ENCODE results near the gene KIAA0825.

The KIAA0825 gene

GRCh38 chr5:94501365-94501764, 117.0 kb downstream of the KIAA0825 start:
- H3K27me3 Mint-ChIP-seq = no peaks in the 10 kb centered on the region
- H3K36me3 Mint-ChIP-seq = no peaks in the 10 kb centered on the region
- H3K4me3 Mint-ChIP-seq = no peak overlapping the region
- no peaks in the 10 kb centered on the region for H3K9me3 Mint-ChIP-seq (ENCODE audit: low read depth)
- H3K4me1 Mint-ChIP-seq (ENCODE audit: low read depth) = no peaks in the 10 kb centered on the region
- no peak overlapping the region for H3K27ac Mint-ChIP-seq

GRCh38 chr5:94499806-94500205, 118.6 kb downstream of the KIAA0825 start:
- H3K36me3 Mint-ChIP-seq = no peaks in the 10 kb centered on the region
- no peaks in the 10 kb centered on the region for H3K9me3 Mint-ChIP-seq (ENCODE audit: low read depth)
- H3K4me3 Mint-ChIP-seq = no peak overlapping the region
- H3K4me1 Mint-ChIP-seq (ENCODE audit: low read depth) = no peaks in the 10 kb centered on the region
- no peaks in the 10 kb centered on the region for H3K27me3 Mint-ChIP-seq
- no peak overlapping the region for H3K27ac Mint-ChIP-seq

GRCh38 chr5:94498199-94498598, 120.2 kb downstream of the KIAA0825 start:
- H3K4me3 Mint-ChIP-seq = no peak overlapping the region
- H3K27ac Mint-ChIP-seq = no peak overlapping the region
- no peaks in the 10 kb centered on the region for H3K4me1 Mint-ChIP-seq (ENCODE audit: low read depth)
- no peaks in the 10 kb centered on the region for H3K9me3 Mint-ChIP-seq (ENCODE audit: low read depth)
- H3K27me3 Mint-ChIP-seq = no peaks in the 10 kb centered on the region
- H3K36me3 Mint-ChIP-seq = no peaks in the 10 kb centered on the region

- Mint-ChIP-seq H3K9me3 (ENCODE audit: low read depth) (no peaks in the 10 kb centered on the region), H3K36me3 (peaks cover 2% of the 10 kb centered on the region), H3K27me3 (no peaks in the 10 kb centered on the region), H3K27ac (no peak overlapping the region), H3K4me3 (no peak overlapping the region), H3K4me1 (ENCODE audit: low read depth) (no peaks in the 10 kb centered on the region)
Observed at GRCh38 chr5:94485067-94485466, 133.3 kb downstream of the KIAA0825 start.

- H3K27ac Mint-ChIP-seq = no peak overlapping the region
- H3K4me3 Mint-ChIP-seq = no peak overlapping the region
- no peaks in the 10 kb centered on the region for H3K27me3 Mint-ChIP-seq
Observed at GRCh38 chr5:94481059-94481458, 137.3 kb downstream of the KIAA0825 start.

GRCh38 chr5:94480486-94480885, 137.9 kb downstream of the KIAA0825 start:
- peaks cover 5% of the 10 kb centered on the region for H3K36me3 Mint-ChIP-seq
- H3K27ac Mint-ChIP-seq = no peak overlapping the region
- H3K9me3 Mint-ChIP-seq (ENCODE audit: low read depth) = no peaks in the 10 kb centered on the region
- no peaks in the 10 kb centered on the region for H3K27me3 Mint-ChIP-seq
- H3K4me1 Mint-ChIP-seq (ENCODE audit: low read depth) = no peaks in the 10 kb centered on the region
- H3K4me3 Mint-ChIP-seq = no peak overlapping the region

More at GRCh38 chr5:94481059-94481458, 137.3 kb downstream of the KIAA0825 start:
- Mint-ChIP-seq H3K36me3 (peaks cover 5% of the 10 kb centered on the region), H3K9me3 (ENCODE audit: low read depth) (no peaks in the 10 kb centered on the region), H3K4me1 (ENCODE audit: low read depth) (no peaks in the 10 kb centered on the region)

- H3K36me3 Mint-ChIP-seq = peaks cover 6% of the 10 kb centered on the region
- no peaks in the 10 kb centered on the region for H3K4me1 Mint-ChIP-seq (ENCODE audit: low read depth)
- no peak overlapping the region for H3K4me3 Mint-ChIP-seq
- H3K27me3 Mint-ChIP-seq = no peaks in the 10 kb centered on the region
- no peaks in the 10 kb centered on the region for H3K9me3 Mint-ChIP-seq (ENCODE audit: low read depth)
- H3K27ac Mint-ChIP-seq = no peak overlapping the region
Observed at GRCh38 chr5:94473936-94474335, 144.5 kb downstream of the KIAA0825 start.

- H3K9me3 Mint-ChIP-seq (ENCODE audit: low read depth) = no peaks in the 10 kb centered on the region
- peaks cover 9% of the 10 kb centered on the region for H3K36me3 Mint-ChIP-seq
- no peaks in the 10 kb centered on the region for H3K4me1 Mint-ChIP-seq (ENCODE audit: low read depth)
- no peak overlapping the region for H3K4me3 Mint-ChIP-seq
- H3K27me3 Mint-ChIP-seq = no peaks in the 10 kb centered on the region
- no peak overlapping the region for H3K27ac Mint-ChIP-seq
Observed at GRCh38 chr5:94471521-94471920, 146.9 kb downstream of the KIAA0825 start.

GRCh38 chr5:94470802-94471201, 147.6 kb downstream of the KIAA0825 start:
- Mint-ChIP-seq H3K4me3 (no peak overlapping the region), H3K36me3 (peaks cover 6% of the 10 kb centered on the region), H3K27ac (no peak overlapping the region), H3K4me1 (ENCODE audit: low read depth) (no peaks in the 10 kb centered on the region), H3K9me3 (ENCODE audit: low read depth) (no peaks in the 10 kb centered on the region), H3K27me3 (no peaks in the 10 kb centered on the region)

- H3K27ac Mint-ChIP-seq = no peak overlapping the region
- H3K9me3 Mint-ChIP-seq (ENCODE audit: low read depth) = no peaks in the 10 kb centered on the region
- H3K27me3 Mint-ChIP-seq = no peaks in the 10 kb centered on the region
- H3K4me3 Mint-ChIP-seq = no peak overlapping the region
- H3K36me3 Mint-ChIP-seq = peaks cover 8% of the 10 kb centered on the region
- H3K4me1 Mint-ChIP-seq (ENCODE audit: low read depth) = no peaks in the 10 kb centered on the region
Observed at GRCh38 chr5:94469894-94470329, 148.5 kb downstream of the KIAA0825 start.

GRCh38 chr5:94467954-94468930, 150.2 kb downstream of the KIAA0825 start:
- Mint-ChIP-seq H3K27me3 (no peaks in the 10 kb centered on the region), H3K36me3 (peaks cover 8% of the 10 kb centered on the region), H3K4me1 (ENCODE audit: low read depth) (no peaks in the 10 kb centered on the region), H3K4me3 (no peak overlapping the region), H3K27ac (no peak overlapping the region), H3K9me3 (ENCODE audit: low read depth) (no peaks in the 10 kb centered on the region)

GRCh38 chr5:94467346-94467953, 151.0 kb downstream of the KIAA0825 start:
- H3K9me3 Mint-ChIP-seq (ENCODE audit: low read depth) = no peaks in the 10 kb centered on the region
- no peak overlapping the region for H3K27ac Mint-ChIP-seq
- no peak overlapping the region for H3K4me3 Mint-ChIP-seq
- H3K27me3 Mint-ChIP-seq = no peaks in the 10 kb centered on the region
- peaks cover 6% of the 10 kb centered on the region for H3K36me3 Mint-ChIP-seq
- H3K4me1 Mint-ChIP-seq (ENCODE audit: low read depth) = no peaks in the 10 kb centered on the region

- Mint-ChIP-seq H3K27me3 (no peaks in the 10 kb centered on the region), H3K4me1 (ENCODE audit: low read depth) (no peaks in the 10 kb centered on the region), H3K27ac (no peak overlapping the region), H3K9me3 (ENCODE audit: low read depth) (no peaks in the 10 kb centered on the region), H3K4me3 (no peak overlapping the region), H3K36me3 (peaks cover 6% of the 10 kb centered on the region)
Observed at GRCh38 chr5:94463739-94464138, 154.7 kb downstream of the KIAA0825 start.

GRCh38 chr5:94461131-94461530, 157.3 kb downstream of the KIAA0825 start:
- no peak overlapping the region for H3K4me3 Mint-ChIP-seq
- no peaks in the 10 kb centered on the region for H3K27me3 Mint-ChIP-seq
- no peaks in the 10 kb centered on the region for H3K9me3 Mint-ChIP-seq (ENCODE audit: low read depth)
- H3K36me3 Mint-ChIP-seq = peaks cover 2% of the 10 kb centered on the region
- no peaks in the 10 kb centered on the region for H3K4me1 Mint-ChIP-seq (ENCODE audit: low read depth)
- H3K27ac Mint-ChIP-seq = no peak overlapping the region

- Mint-ChIP-seq H3K4me3 (no peak overlapping the region), H3K27ac (no peak overlapping the region), H3K4me1 (ENCODE audit: low read depth) (no peaks in the 10 kb centered on the region), H3K27me3 (no peaks in the 10 kb centered on the region), H3K9me3 (ENCODE audit: low read depth) (no peaks in the 10 kb centered on the region), H3K36me3 (no peaks in the 10 kb centered on the region)
Observed at GRCh38 chr5:94459915-94460314, 158.5 kb downstream of the KIAA0825 start.

All from activated naive CD8-positive, alpha-beta T cell (primary cell).